ENCODE measurements around the gene LAMC1. TPM values are rescaled to one million over a fixed set of nuclear protein-coding genes. Genes with fewer than 3 reads are reported as not detected.

LAMC1 gene
- polyA plus RNA-seq, 1 donor from 2014 or later: 4.2 TPM

DNA sequence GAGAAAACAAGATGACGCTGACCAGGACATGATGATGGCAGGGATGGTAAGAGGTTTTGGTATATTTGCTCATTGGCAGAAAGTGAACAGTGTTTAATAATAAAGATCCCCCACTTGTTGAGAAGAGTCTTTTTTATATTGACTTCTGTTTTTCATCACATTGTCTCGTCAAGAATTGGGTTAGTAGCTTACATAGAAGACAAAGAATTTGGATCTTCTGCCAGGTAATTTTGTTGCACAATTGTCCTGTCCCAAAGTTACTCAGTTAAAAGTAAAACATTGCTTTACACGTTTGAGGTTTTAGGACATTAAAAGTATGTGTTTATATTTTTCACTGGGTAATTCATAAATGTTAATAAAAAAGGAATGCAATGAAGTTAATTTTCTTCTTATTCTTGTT lies 114.6 kb downstream of the LAMC1 start:
- Histone ChIP-seq H3K36me3 (ENCODE audit: insufficient read depth, low read length) (peaks cover 8% of the 10 kb centered on the region), H3K27me3 (ENCODE audit: insufficient read depth, low read depth, low read length) (no peaks in the 10 kb centered on the region), H3K4me3 (ENCODE audit: low read length) (no peak overlapping the region), H3K4me2 (ENCODE audit: low read length) (no peak overlapping the region), H3K9me3 (ENCODE audit: low read length) (no peaks in the 10 kb centered on the region), H3K9ac (ENCODE audit: low read length) (no peak overlapping the region), H3K79me2 (replicated peaks; ENCODE audit: insufficient read depth, low read length) (no peaks in the 10 kb centered on the region), H3F3A (ENCODE audit: insufficient read depth, low read length, poor library complexity, severe bottlenecking) (no peaks in the 10 kb centered on the region), H3K9me2 (ENCODE audit: insufficient read depth, low read length) (no peaks in the 10 kb centered on the region), H3K27ac (ENCODE audit: low read length) (no peak overlapping the region), H2AFZ (ENCODE audit: low read depth, low read length) (no peak overlapping the region), H4K20me1 (ENCODE audit: insufficient read depth) (no peaks in the 10 kb centered on the region)
- TF ChIP-seq TAF1 (IDR thresholded peaks at IDR 0.05; ENCODE audit: low read depth) (no peak), POLR2AphosphoS5 (IDR thresholded peaks at IDR 0.05) (no peak), SMC3 (conservative IDR thresholded peaks at IDR 0.05; ENCODE audit: poor library complexity) (no peak), RAD21 (conservative IDR thresholded peaks at IDR 0.05) (no peak)
- TF ChIP-seq, protein P1, sequence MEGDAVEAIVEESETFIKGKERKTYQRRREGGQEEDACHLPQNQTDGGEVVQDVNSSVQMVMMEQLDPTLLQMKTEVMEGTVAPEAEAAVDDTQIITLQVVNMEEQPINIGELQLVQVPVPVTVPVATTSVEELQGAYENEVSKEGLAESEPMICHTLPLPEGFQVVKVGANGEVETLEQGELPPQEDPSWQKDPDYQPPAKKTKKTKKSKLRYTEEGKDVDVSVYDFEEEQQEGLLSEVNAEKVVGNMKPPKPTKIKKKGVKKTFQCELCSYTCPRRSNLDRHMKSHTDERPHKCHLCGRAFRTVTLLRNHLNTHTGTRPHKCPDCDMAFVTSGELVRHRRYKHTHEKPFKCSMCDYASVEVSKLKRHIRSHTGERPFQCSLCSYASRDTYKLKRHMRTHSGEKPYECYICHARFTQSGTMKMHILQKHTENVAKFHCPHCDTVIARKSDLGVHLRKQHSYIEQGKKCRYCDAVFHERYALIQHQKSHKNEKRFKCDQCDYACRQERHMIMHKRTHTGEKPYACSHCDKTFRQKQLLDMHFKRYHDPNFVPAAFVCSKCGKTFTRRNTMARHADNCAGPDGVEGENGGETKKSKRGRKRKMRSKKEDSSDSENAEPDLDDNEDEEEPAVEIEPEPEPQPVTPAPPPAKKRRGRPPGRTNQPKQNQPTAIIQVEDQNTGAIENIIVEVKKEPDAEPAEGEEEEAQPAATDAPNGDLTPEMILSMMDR (IDR thresholded peaks at IDR 0.05; ENCODE audit: poor library complexity, severe bottlenecking): no peak

DNA sequence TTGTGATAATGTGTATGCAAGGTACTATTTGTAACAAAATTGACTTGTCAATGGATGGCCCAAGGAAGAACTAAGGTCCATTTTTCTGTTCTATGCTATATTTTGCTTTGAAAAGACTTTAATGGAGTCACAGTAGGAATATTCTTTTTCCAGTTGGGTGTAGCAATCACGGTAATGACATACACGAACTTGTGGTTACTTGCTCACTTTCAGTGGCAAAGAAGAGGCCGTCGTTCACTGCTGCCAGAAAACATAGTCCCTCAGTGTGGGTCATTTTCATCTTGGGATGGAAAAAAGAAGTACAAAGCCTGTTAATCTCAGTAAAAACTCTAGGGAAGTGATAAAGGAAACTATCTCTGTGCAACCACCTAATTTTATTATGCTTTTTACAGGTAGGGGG lies 115.1 kb downstream of the LAMC1 start:
- Histone ChIP-seq H3K36me3 (ENCODE audit: insufficient read depth, low read length) (peaks cover 8% of the 10 kb centered on the region), H3K27me3 (ENCODE audit: insufficient read depth, low read depth, low read length) (no peaks in the 10 kb centered on the region), H3F3A (ENCODE audit: insufficient read depth, low read length, poor library complexity, severe bottlenecking) (no peaks in the 10 kb centered on the region), H3K79me2 (replicated peaks; ENCODE audit: insufficient read depth, low read length) (no peaks in the 10 kb centered on the region), H4K20me1 (ENCODE audit: insufficient read depth) (no peaks in the 10 kb centered on the region), H3K9me3 (ENCODE audit: low read length) (no peaks in the 10 kb centered on the region), H3K4me3 (ENCODE audit: low read length) (no peak overlapping the region), H3K9ac (ENCODE audit: low read length) (no peak overlapping the region), H3K9me2 (ENCODE audit: insufficient read depth, low read length) (no peaks in the 10 kb centered on the region), H2AFZ (ENCODE audit: low read depth, low read length) (no peak overlapping the region), H3K4me2 (ENCODE audit: low read length) (no peak overlapping the region), H3K27ac (ENCODE audit: low read length) (no peak overlapping the region)
- TF ChIP-seq, protein P2, sequence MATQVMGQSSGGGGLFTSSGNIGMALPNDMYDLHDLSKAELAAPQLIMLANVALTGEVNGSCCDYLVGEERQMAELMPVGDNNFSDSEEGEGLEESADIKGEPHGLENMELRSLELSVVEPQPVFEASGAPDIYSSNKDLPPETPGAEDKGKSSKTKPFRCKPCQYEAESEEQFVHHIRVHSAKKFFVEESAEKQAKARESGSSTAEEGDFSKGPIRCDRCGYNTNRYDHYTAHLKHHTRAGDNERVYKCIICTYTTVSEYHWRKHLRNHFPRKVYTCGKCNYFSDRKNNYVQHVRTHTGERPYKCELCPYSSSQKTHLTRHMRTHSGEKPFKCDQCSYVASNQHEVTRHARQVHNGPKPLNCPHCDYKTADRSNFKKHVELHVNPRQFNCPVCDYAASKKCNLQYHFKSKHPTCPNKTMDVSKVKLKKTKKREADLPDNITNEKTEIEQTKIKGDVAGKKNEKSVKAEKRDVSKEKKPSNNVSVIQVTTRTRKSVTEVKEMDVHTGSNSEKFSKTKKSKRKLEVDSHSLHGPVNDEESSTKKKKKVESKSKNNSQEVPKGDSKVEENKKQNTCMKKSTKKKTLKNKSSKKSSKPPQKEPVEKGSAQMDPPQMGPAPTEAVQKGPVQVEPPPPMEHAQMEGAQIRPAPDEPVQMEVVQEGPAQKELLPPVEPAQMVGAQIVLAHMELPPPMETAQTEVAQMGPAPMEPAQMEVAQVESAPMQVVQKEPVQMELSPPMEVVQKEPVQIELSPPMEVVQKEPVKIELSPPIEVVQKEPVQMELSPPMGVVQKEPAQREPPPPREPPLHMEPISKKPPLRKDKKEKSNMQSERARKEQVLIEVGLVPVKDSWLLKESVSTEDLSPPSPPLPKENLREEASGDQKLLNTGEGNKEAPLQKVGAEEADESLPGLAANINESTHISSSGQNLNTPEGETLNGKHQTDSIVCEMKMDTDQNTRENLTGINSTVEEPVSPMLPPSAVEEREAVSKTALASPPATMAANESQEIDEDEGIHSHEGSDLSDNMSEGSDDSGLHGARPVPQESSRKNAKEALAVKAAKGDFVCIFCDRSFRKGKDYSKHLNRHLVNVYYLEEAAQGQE (IDR thresholded peaks at IDR 0.05; ENCODE audit: borderline replicate concordance): no peak
- TF ChIP-seq SMC3 (conservative IDR thresholded peaks at IDR 0.05; ENCODE audit: poor library complexity): no peak
- TF ChIP-seq, protein P1 (IDR thresholded peaks at IDR 0.05; ENCODE audit: poor library complexity, severe bottlenecking): no peak
- no peak for TF ChIP-seq RAD21 (conservative IDR thresholded peaks at IDR 0.05)
- TF ChIP-seq EP300 (conservative IDR thresholded peaks at IDR 0.05; ENCODE audit: poor library complexity, severe bottlenecking): no peak
- TF ChIP-seq TAF1 (IDR thresholded peaks at IDR 0.05; ENCODE audit: low read depth): no peak
- TF ChIP-seq EZH2 (IDR thresholded peaks at IDR 0.05; ENCODE audit: borderline replicate concordance, insufficient read depth, low read length, poor library complexity, severe bottlenecking): no peak
- no peak for TF ChIP-seq MXI1 (conservative IDR thresholded peaks at IDR 0.05; ENCODE audit: poor library complexity, severe bottlenecking)
- TF ChIP-seq POLR2AphosphoS5 (IDR thresholded peaks at IDR 0.05): no peak

Data from neural cell (in vitro differentiated cells).